Breast epithelium (tissue), 3 donors: ENCODE data around the gene UGT1A9.

Experiments
- POLR2A ChIP-seq: fragments of 450-650 bp; IDR thresholded peaks from one replicate; pipeline ENCODE4 v1.6.1; 2016; ENCODE audit warnings: antibody characterized with exemption, mild to moderate bottlenecking, moderate library complexity
- TF ChIP-seq, protein P1 (sequence below), 3 donors: fragments of 450-650 bp; IDR thresholded peaks; one replicate each; pipeline ENCODE4 v1.5.1; 2016 to 2017; ENCODE audit warnings: antibody characterized with exemption in 3 of 3, mild to moderate bottlenecking in 3 of 3, moderate library complexity in 3 of 3

DNA sequence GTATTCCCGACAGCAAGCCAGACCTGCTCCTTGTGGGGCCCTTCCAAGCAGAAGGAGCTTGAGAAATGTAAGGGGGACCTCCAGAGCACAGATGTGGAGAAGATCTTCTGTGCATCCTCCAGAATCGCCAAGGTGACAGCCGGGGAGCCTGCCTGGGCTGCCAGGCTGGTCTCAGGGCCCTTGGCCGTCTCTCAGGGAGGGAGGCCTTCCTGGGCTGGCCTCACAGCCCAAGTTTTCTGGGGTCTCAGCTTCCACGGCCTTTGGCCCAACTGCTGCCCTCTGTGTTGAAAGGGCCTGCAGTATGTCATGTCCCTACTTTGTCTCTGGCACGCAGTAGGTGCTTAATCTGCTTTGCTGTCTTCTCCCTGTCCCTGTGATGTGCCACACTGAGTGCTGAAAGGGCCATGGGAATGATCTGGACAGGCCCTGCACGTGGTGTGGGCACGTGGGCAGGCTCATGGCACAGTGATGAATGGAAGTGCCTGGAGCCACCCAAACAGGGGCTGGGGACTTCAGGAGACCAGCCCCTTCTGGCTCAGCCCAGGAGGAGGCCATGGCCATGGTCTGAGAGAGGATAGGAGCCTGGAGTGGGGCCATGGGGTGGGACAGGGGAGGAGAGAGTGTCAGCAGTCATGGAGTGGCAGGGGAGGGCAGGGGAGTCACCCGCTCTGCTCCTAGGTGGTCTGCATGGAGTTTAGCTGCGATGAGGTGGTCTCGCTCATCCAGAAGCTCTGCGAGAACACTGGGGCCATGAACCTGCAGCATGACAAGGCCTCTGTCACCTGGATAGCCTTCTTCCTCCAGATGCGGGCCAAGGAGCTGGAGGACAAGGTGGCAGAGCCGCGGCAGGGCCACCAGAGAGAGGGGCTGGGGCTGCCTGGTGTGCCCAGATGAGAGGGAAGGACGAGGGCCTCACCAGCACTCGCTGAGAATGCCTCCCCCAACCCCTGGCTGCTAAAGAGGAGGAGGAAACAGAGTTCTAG, 147.2 kb downstream of the UGT1A9 start:
- TF ChIP-seq, protein P1, sequence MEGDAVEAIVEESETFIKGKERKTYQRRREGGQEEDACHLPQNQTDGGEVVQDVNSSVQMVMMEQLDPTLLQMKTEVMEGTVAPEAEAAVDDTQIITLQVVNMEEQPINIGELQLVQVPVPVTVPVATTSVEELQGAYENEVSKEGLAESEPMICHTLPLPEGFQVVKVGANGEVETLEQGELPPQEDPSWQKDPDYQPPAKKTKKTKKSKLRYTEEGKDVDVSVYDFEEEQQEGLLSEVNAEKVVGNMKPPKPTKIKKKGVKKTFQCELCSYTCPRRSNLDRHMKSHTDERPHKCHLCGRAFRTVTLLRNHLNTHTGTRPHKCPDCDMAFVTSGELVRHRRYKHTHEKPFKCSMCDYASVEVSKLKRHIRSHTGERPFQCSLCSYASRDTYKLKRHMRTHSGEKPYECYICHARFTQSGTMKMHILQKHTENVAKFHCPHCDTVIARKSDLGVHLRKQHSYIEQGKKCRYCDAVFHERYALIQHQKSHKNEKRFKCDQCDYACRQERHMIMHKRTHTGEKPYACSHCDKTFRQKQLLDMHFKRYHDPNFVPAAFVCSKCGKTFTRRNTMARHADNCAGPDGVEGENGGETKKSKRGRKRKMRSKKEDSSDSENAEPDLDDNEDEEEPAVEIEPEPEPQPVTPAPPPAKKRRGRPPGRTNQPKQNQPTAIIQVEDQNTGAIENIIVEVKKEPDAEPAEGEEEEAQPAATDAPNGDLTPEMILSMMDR (IDR thresholded peaks at IDR 0.05), result no peak
- no peak for TF ChIP-seq POLR2A
